Esophagus muscularis mucosa (tissue), 3 donors: Measurements from ENCODE around the gene TPPP.

Experiments
- POLR2A ChIP-seq: fragments of 450-650 bp; IDR thresholded peaks from one replicate; pipeline ENCODE4 v1.6.1; 2017; ENCODE audit warnings: antibody characterized with exemption, moderate library complexity, mild to moderate bottlenecking, low read depth
- POLR2AphosphoS5 ChIP-seq, 2 donors: sonication (generic); formaldehyde crosslinking; IDR thresholded peaks; one replicate each; pipeline ENCODE4 v1.6.1; 2017; ENCODE audit warnings: antibody characterized with exemption in 2 of 2
- TF ChIP-seq, protein P1 (sequence below), 3 experiments: fragments of 200-600 bp in 2 of 3; fragments of 450-650 bp in 1 of 3; sonication (generic) in 2 of 3; IDR thresholded peaks; one replicate each; pipeline ENCODE4 v1.5.1; 2017 to 2019; ENCODE audit warnings: antibody characterized with exemption in 3 of 3, mild to moderate bottlenecking in 2 of 3, moderate library complexity in 1 of 3

DNA sequence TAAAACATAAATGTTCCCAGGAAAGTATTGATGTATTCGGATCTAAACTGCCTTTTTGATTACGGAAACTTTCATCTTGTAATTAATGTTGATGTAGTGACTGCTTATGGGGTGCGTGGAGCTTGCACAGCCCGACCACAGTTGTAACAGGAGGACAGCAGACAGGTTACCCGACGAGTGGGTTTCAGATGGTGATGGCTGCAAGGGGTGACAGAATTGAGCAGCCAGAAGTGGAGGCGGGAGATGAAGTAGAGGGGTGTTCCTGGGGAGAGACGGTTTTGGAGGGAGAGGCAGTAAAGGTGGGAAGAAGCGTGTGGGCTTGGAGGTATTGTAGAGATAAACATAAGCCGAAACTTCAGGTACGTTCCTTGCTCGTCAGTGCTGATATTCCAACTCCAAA, 75.3 kb downstream of the TPPP start:
- TF ChIP-seq, protein P1, sequence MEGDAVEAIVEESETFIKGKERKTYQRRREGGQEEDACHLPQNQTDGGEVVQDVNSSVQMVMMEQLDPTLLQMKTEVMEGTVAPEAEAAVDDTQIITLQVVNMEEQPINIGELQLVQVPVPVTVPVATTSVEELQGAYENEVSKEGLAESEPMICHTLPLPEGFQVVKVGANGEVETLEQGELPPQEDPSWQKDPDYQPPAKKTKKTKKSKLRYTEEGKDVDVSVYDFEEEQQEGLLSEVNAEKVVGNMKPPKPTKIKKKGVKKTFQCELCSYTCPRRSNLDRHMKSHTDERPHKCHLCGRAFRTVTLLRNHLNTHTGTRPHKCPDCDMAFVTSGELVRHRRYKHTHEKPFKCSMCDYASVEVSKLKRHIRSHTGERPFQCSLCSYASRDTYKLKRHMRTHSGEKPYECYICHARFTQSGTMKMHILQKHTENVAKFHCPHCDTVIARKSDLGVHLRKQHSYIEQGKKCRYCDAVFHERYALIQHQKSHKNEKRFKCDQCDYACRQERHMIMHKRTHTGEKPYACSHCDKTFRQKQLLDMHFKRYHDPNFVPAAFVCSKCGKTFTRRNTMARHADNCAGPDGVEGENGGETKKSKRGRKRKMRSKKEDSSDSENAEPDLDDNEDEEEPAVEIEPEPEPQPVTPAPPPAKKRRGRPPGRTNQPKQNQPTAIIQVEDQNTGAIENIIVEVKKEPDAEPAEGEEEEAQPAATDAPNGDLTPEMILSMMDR (IDR thresholded peaks at IDR 0.05) = no peak
- TF ChIP-seq POLR2AphosphoS5 (IDR thresholded peaks at IDR 0.05) (no peak), POLR2A (no peak)
